ENCODE results near the gene RNF183. TPM values are rescaled to one million over a fixed set of nuclear protein-coding genes. Genes with fewer than 3 reads are reported as not detected.

The RNF183 gene
- polyA plus RNA-seq, 3 donors = not detected

DNA sequence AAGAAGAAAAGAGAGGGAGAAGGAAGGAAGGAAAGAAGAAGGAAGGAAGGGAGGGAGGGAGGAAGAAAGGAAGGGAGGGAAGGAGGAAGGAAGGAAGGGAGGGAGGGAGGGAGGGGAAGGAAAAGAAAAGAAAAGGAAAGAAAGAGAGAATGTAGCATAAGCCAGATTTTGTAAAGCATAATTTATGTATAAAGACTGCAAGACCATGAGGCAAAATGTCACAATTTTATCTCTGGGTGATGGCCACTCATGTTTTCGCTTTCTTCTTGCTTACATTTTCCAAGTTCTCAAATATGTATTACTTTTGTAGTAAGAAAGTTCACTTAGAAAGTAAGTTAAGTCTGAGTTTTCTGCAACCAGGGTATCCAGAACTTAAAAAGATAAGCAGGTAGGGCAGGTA is 3.4 kb upstream of the RNF183 start:
- no peaks in the 10 kb centered on the region for H3K9me3 Mint-ChIP-seq
- H3K9me3 ChIP-seq (replicated peaks in 1 of 2; ENCODE audit: control insufficient read depth in 1 of 2, insufficient read depth in 1 of 2, low read length in 2 of 2) = no peaks in the 10 kb centered on the region
- TF ChIP-seq, protein P1, sequence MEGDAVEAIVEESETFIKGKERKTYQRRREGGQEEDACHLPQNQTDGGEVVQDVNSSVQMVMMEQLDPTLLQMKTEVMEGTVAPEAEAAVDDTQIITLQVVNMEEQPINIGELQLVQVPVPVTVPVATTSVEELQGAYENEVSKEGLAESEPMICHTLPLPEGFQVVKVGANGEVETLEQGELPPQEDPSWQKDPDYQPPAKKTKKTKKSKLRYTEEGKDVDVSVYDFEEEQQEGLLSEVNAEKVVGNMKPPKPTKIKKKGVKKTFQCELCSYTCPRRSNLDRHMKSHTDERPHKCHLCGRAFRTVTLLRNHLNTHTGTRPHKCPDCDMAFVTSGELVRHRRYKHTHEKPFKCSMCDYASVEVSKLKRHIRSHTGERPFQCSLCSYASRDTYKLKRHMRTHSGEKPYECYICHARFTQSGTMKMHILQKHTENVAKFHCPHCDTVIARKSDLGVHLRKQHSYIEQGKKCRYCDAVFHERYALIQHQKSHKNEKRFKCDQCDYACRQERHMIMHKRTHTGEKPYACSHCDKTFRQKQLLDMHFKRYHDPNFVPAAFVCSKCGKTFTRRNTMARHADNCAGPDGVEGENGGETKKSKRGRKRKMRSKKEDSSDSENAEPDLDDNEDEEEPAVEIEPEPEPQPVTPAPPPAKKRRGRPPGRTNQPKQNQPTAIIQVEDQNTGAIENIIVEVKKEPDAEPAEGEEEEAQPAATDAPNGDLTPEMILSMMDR (IDR thresholded peaks at IDR 0.05) = no peak
- peak overlapping the region in 1 of 7 donors; percentile 53 for H3K27ac Mint-ChIP-seq
- DNase-seq = no peak
- whole genome bisulfite sequencing (ENCODE audit: insufficient coverage) = no CpG with 5 or more reads among the region's 1 CpG
- H3K36me3 Mint-ChIP-seq = no peaks in the 10 kb centered on the region
- H3K4me3 ChIP-seq (replicated peaks in 1 of 3; ENCODE audit: low read depth in 2 of 3, low read length in 3 of 3) = no peak overlapping the region
- H2AFZ ChIP-seq (ENCODE audit: insufficient read depth, low read depth, low read length, poor library complexity, severe bottlenecking) = no peak overlapping the region
- H3K9ac ChIP-seq (ENCODE audit: insufficient read depth, low read length, poor library complexity, severe bottlenecking) = no peak overlapping the region
- no peaks in the 10 kb centered on the region for H3K27me3 ChIP-seq (ENCODE audit: control insufficient read depth in 2 of 2, insufficient read depth in 2 of 2, low read length in 2 of 2)
- no peaks in the 10 kb centered on the region for H3K36me3 ChIP-seq (replicated peaks in 1 of 2; ENCODE audit: control insufficient read depth in 1 of 2, insufficient read depth in 2 of 2, low read length in 2 of 2)
- H3K79me2 ChIP-seq (ENCODE audit: insufficient read depth, low read length) = no peaks in the 10 kb centered on the region
- no peaks in the 10 kb centered on the region for H4K20me1 ChIP-seq (ENCODE audit: insufficient read depth, low read length)
- no peaks in the 10 kb centered on the region for H3K4me1 ChIP-seq (ENCODE audit: control insufficient read depth in 1 of 2, insufficient read depth in 2 of 2, low read length in 2 of 2)
- no peak overlapping the region for H3K27ac ChIP-seq (ENCODE audit: low read depth in 1 of 2, low read length in 2 of 2)
- H3K4me1 Mint-ChIP-seq = no peaks in the 10 kb centered on the region
- peaks cover 2 to 4% (median 3%) of the 10 kb centered on the region in 3 donors for H3K27me3 Mint-ChIP-seq (ENCODE audit: low read depth in 3 of 3)
- no peak overlapping the region for H3K4me3 Mint-ChIP-seq
- no peak overlapping the region for H3K4me2 ChIP-seq (replicated peaks; ENCODE audit: extremely low read depth, low read length, poor library complexity, severe bottlenecking)
- intact Hi-C loops (cut with micrococcal nuclease) = loop anchor here in 1 of 2 donors (5.0 kb wide), 1 partner anchor 351 kb away; no protein-coding TSS in a partner anchor

DNA sequence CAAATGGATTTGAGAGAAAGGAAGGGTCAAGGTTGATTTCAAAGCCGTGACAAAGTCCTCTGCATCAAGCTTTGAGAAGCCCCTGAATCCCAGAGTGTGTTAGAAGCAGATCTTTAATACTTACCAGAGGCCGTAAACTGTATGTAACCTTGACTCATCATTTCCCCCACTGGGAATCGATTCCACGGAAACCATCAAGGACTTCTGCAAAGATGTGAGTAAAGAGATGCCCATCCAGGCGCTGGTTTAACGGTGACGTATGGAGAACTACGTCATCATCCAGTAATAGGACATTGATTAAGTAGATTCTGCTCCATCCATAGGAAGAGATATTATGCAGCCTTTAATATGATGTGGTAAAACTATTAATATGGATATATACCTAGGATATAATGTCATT is 1.6 kb downstream of the RNF183 start:
- 80% methylated on average over 1 of the region's 8 CpGs for WGBS (ENCODE audit: insufficient coverage)

More for the DNA sequence above, 1.6 kb downstream of the RNF183 start:
- H3K9me3 Mint-ChIP-seq = no peaks in the 10 kb centered on the region
- Histone ChIP-seq H3K4me1 (ENCODE audit: control insufficient read depth in 1 of 2, insufficient read depth in 2 of 2, low read length in 2 of 2) (peaks cover 7 to 9% of the 10 kb centered on the region in 2 donors), H3K27ac (ENCODE audit: low read depth in 1 of 2, low read length in 2 of 2) (no peak overlapping the region), H3K27me3 (ENCODE audit: control insufficient read depth in 2 of 2, insufficient read depth in 2 of 2, low read length in 2 of 2) (no peaks in the 10 kb centered on the region), H3K36me3 (replicated peaks in 1 of 2; ENCODE audit: control insufficient read depth in 1 of 2, insufficient read depth in 2 of 2, low read length in 2 of 2) (no peaks in the 10 kb centered on the region), H3K79me2 (ENCODE audit: insufficient read depth, low read length) (no peaks in the 10 kb centered on the region), H3K9me3 (replicated peaks in 1 of 2; ENCODE audit: control insufficient read depth in 1 of 2, insufficient read depth in 1 of 2, low read length in 2 of 2) (no peaks in the 10 kb centered on the region), H2AFZ (ENCODE audit: insufficient read depth, low read depth, low read length, poor library complexity, severe bottlenecking) (no peak overlapping the region), H4K20me1 (ENCODE audit: insufficient read depth, low read length) (no peaks in the 10 kb centered on the region), H3K4me2 (replicated peaks; ENCODE audit: extremely low read depth, low read length, poor library complexity, severe bottlenecking) (no peak overlapping the region), H3K4me3 (replicated peaks in 1 of 3; ENCODE audit: low read depth in 2 of 3, low read length in 3 of 3) (no peak overlapping the region), H3K9ac (ENCODE audit: insufficient read depth, low read length, poor library complexity, severe bottlenecking) (no peak overlapping the region)
- no peak overlapping the region for H3K27ac Mint-ChIP-seq
- peaks cover 3 to 4% (median 4%) of the 10 kb centered on the region in 3 donors for H3K27me3 Mint-ChIP-seq (ENCODE audit: low read depth in 3 of 3)
- H3K4me3 Mint-ChIP-seq = no peak overlapping the region
- TF ChIP-seq, protein P1 (IDR thresholded peaks at IDR 0.05) = no peak
- peaks cover 9% of the 10 kb centered on the region for H3K4me1 Mint-ChIP-seq
- no peaks in the 10 kb centered on the region for H3K36me3 Mint-ChIP-seq
- DNase-seq = no peak
- intact Hi-C loops (cut with micrococcal nuclease) = no loop called here
